Smooth muscle cell (in vitro differentiated cells): ENCODE results near the gene PPP2R3A. TPM values are rescaled to one million over a fixed set of nuclear protein-coding genes. Genes with fewer than 3 reads are reported as not detected.

Experiments used
- DNase-seq: peaks from one replicate; lab custom pipeline; 2025; ENCODE audit not compliant: unreplicated experiment; lab: John Stamatoyannopoulos, UW
- H2AFZ ChIP-seq: fragments of 200-600 bp; sonication (generic); 2 replicates; pipeline ENCODE4 v1.6.0; 2016; ENCODE audit warnings: antibody characterized with exemption, low read depth, mild to moderate bottlenecking
- H3F3A ChIP-seq: fragments of 200-600 bp; sonication (generic); 2 replicates; pipeline ENCODE4 v1.6.0; 2017; ENCODE audit warnings: antibody characterized with exemption, low read depth
- H3K27ac ChIP-seq: fragments of 200-600 bp; sonication (generic); 2 replicates; pipeline ENCODE4 v1.5.1; 2016; ENCODE audit warnings: low read depth, mild to moderate bottlenecking
- H3K27me3 ChIP-seq: fragments of 200-600 bp; sonication (generic); 2 replicates; pipeline ENCODE4 v1.6.1; 2016; ENCODE audit warnings: low read depth, mild to moderate bottlenecking
- H3K36me3 ChIP-seq: fragments of 200-600 bp; sonication (generic); 2 replicates; pipeline ENCODE4 v1.5.1; 2016; ENCODE audit warnings: low read depth
- H3K4me1 ChIP-seq: fragments of 200-600 bp; sonication (generic); 2 replicates; pipeline ENCODE4 v1.5.1; 2016; ENCODE audit warnings: low read depth
- H3K4me2 ChIP-seq: fragments of 200-600 bp; sonication (generic); 2 replicates; pipeline ENCODE4 v1.6.0; 2016; ENCODE audit warnings: mild to moderate bottlenecking
- H3K4me3 ChIP-seq: fragments of 200-600 bp; sonication (generic); 2 replicates; pipeline ENCODE4 v1.5.1; 2016; ENCODE audit warnings: mild to moderate bottlenecking
- H3K79me2 ChIP-seq: fragments of 200-600 bp; sonication (generic); 2 replicates; pipeline ENCODE4 v1.6.0; 2016; ENCODE audit warnings: low read depth, mild to moderate bottlenecking
- H3K9ac ChIP-seq: fragments of 200-600 bp; sonication (generic); 2 replicates; pipeline ENCODE4 v1.6.0; 2016; ENCODE audit warnings: low read depth
- H3K9me3 ChIP-seq: fragments of 200-600 bp; sonication (generic); replicated peaks from 2 replicates; pipeline ENCODE4 v1.5.1; 2016; ENCODE audit warnings: low read depth
- H4K20me1 ChIP-seq: fragments of 200-600 bp; sonication (generic); 2 replicates; pipeline ENCODE4 v1.6.0; 2016; ENCODE audit warnings: low read depth
- CTCF ChIP-seq: fragments of 200-600 bp; sonication (generic); IDR thresholded peaks from 2 replicates; pipeline ENCODE4 v1.5.1; 2017; ENCODE audit warnings: borderline replicate concordance, mild to moderate bottlenecking, antibody characterized with exemption; ENCODE audit not compliant: insufficient read depth, poor library complexity, severe bottlenecking
- WGBS: methylation state at CpG from one replicate; pipeline ENCODE4 v1.1.7; 2016; ENCODE audit warnings: low lambda C conversion rate; 5-methylcytosine and 5-hydroxymethylcytosine counted together
- polyA plus RNA-seq: library from polyadenylated mRNA; unstranded; fragments of >200 nt; fragmentation: Nextera tagmentation; extraction: Ambion mirVana; gene quantifications from 2 replicates; pipeline ENCODE4 v1.2.1, GENCODE V29; 2016
- total RNA-seq: library from RNA; depleted of rRNA; stranded (reverse); fragments of >200 nt; gene quantifications from 2 replicates; pipeline ENCODE4 v1.2.3, GENCODE V29; 2014

Gene PPP2R3A
- total and polyA plus RNA-seq, 2 experiments from 2014 or later, result 8.0 to 24.7 TPM

DNA sequence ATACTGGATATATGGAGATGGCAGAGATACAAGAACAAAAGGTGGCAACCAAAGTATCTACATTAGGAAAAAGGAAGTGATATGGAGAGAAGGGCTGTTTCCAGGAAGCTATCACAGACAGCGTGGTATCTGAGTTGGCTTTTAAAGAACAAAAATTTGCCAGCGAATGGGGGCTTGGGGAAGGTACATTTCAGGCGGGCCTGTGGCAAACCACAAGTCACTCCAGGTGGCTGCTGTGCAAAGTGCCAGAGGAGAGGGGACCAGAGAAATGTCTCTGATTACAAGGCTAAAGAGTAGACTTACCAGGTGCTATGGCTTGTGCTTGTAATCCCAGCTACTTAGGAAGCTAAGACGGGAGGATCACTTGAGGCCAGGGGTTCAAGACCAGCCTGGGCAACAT, 139.5 kb downstream of the PPP2R3A start:
- H3K27me3 ChIP-seq, result no peaks in the 10 kb centered on the region
- no peaks in the 10 kb centered on the region for H4K20me1 ChIP-seq
- no peak overlapping the region for H3K4me2 ChIP-seq
- H3K27ac ChIP-seq, result no peak overlapping the region
- no peak overlapping the region for H3K9ac ChIP-seq
- DNase-seq, result no peak
- H3K4me3 ChIP-seq, result no peak overlapping the region
- no peaks in the 10 kb centered on the region for H3K79me2 ChIP-seq
- TF ChIP-seq CTCF, result no peak
- H3K4me1 ChIP-seq, result no peaks in the 10 kb centered on the region
- H2AFZ ChIP-seq, result no peak overlapping the region
- H3K36me3 ChIP-seq, result peaks cover 20% of the 10 kb centered on the region
- H3F3A ChIP-seq, result no peaks in the 10 kb centered on the region
- H3K9me3 ChIP-seq, result no peaks in the 10 kb centered on the region
- WGBS, result over 99% methylated on average over 4 of the region's 4 CpGs

DNA sequence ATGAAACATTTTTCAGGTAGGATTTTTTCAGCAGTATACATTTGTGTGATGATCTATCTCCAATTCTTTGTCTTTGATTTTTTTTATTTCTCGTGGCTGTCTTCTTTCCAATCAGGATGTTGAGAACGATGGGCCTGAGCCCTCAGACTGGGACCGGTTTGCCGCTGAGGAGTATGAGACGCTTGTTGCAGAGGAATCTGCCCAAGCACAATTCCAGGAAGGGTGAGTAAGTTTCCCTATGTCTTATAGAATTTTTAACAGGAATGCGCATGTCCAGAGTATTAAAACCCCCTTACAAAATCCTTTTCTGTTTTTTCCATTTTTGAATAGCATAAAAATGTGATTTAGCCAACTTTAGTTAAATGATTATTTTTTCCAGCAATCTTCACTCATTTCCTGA, 140.6 kb downstream of the PPP2R3A start:
- Histone ChIP-seq H3K9ac (no peak overlapping the region), H2AFZ (no peak overlapping the region), H3K36me3 (peaks cover 21% of the 10 kb centered on the region), H3K4me1 (no peaks in the 10 kb centered on the region), H4K20me1 (no peaks in the 10 kb centered on the region), H3K79me2 (no peaks in the 10 kb centered on the region), H3K9me3 (no peaks in the 10 kb centered on the region), H3K27ac (no peak overlapping the region), H3K27me3 (no peaks in the 10 kb centered on the region), H3K4me2 (no peak overlapping the region), H3F3A (no peaks in the 10 kb centered on the region), H3K4me3 (no peak overlapping the region)
- DNase-seq, result no peak
- 96% methylated on average over 6 of the region's 6 CpGs for WGBS
- no peak for TF ChIP-seq CTCF

DNA sequence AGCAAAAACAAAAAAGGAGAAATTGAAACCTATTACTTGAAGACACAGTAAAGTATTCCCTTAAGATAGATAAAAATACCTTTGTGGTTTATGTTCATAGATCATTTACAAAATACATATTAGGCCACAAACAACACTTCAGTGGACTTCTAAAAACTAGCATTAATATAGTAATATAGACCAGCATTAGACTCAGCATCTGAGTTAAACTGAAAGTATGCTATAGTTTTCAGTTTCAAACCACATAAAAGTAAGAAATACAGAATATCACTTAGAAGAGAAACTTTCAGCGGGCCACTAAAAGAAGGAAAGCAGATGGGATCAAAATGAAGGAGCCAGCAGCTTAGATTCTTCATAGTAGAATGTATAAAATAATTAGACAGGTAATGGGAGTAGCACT, 144.0 kb downstream of the PPP2R3A start:
- Histone ChIP-seq H3K4me3 (no peak overlapping the region), H3K36me3 (peaks cover 22% of the 10 kb centered on the region), H3K4me2 (no peak overlapping the region), H3K79me2 (no peaks in the 10 kb centered on the region), H3K27ac (no peak overlapping the region), H3K27me3 (no peaks in the 10 kb centered on the region), H2AFZ (no peak overlapping the region), H4K20me1 (no peaks in the 10 kb centered on the region), H3F3A (no peaks in the 10 kb centered on the region), H3K9ac (no peak overlapping the region), H3K9me3 (no peaks in the 10 kb centered on the region), H3K4me1 (no peaks in the 10 kb centered on the region)
- TF ChIP-seq CTCF, result no peak
- DNase-seq, result no peak
- 94% methylated on average over 1 of the region's 1 CpG for WGBS

- TF ChIP-seq CTCF, result no peak
- no peaks in the 10 kb centered on the region for H3K27me3 ChIP-seq
- H3K4me3 ChIP-seq, result no peak overlapping the region
- no peak for DNase-seq
- H3K36me3 ChIP-seq, result peaks cover 22% of the 10 kb centered on the region
- no peaks in the 10 kb centered on the region for H3F3A ChIP-seq
- no peaks in the 10 kb centered on the region for H4K20me1 ChIP-seq
- no peaks in the 10 kb centered on the region for H3K4me1 ChIP-seq
- H3K4me2 ChIP-seq, result no peak overlapping the region
- H2AFZ ChIP-seq, result no peak overlapping the region
- H3K27ac ChIP-seq, result no peak overlapping the region
- no peaks in the 10 kb centered on the region for H3K9me3 ChIP-seq
- no peak overlapping the region for H3K9ac ChIP-seq
- WGBS, result 99% methylated on average over 2 of the region's 2 CpGs
- no peaks in the 10 kb centered on the region for H3K79me2 ChIP-seq
Measured at GRCh38 chr3:136110481-136110880, 145.0 kb downstream of the PPP2R3A start.
